Ascending aorta (tissue), 2 donors: ENCODE measurements around the gene ANKRD53. TPM values are rescaled to one million over a fixed set of nuclear protein-coding genes. Genes with fewer than 3 reads are reported as not detected.

Source experiments
- DNase-seq, 2 donors: peaks; one replicate each; pipeline ENCODE4 v3.0.0-alpha.2; 2019; ENCODE audit warnings: low spot score in 2 of 2
- H3K27ac ChIP-seq, 2 donors: fragments of 200-600 bp; sonication (generic); one replicate each; pipeline ENCODE4 v1.5.1; 2016 to 2017; ENCODE audit warnings: mild to moderate bottlenecking in 1 of 2
- H3K27me3 ChIP-seq: fragments of 200-600 bp; sonication (generic); one replicate; pipeline ENCODE4 v1.5.1; 2017
- H3K36me3 ChIP-seq, 2 donors: fragments of 200-600 bp; sonication (generic); one replicate each; pipeline ENCODE4 v1.5.1; 2016
- H3K4me1 ChIP-seq, 2 donors: fragments of 200-600 bp; sonication (generic); one replicate each; pipeline ENCODE4 v1.5.1; 2016 to 2017; ENCODE audit warnings: mild to moderate bottlenecking in 1 of 2
- H3K4me3 ChIP-seq, 2 donors: fragments of 200-600 bp; sonication (generic); one replicate each; pipeline ENCODE4 v1.5.1; 2016 to 2017; ENCODE audit warnings: mild to moderate bottlenecking in 1 of 2
- H3K9me3 ChIP-seq, 2 donors: fragments of 200-600 bp; sonication (generic); one replicate each; pipeline ENCODE4 v1.5.1; 2016
- intact Hi-C: fragments of 100-400 bp; cut with DNase I; formaldehyde crosslinking; loops from one replicate; pipeline ENCODE4 v1.15.1; 2023
- total RNA-seq: library from RNA; depleted of rRNA; stranded (reverse); fragments of >200 nt; gene quantifications from one replicate; pipeline ENCODE4 v1.1.0, GENCODE V29; 2016
- TF ChIP-seq, protein P1 (sequence below), 3 experiments: fragments of 200-600 bp in 2 of 3; fragments of 450-650 bp in 1 of 3; sonication (generic) in 2 of 3; IDR thresholded peaks; one replicate each; pipeline ENCODE4 v1.5.1; 2016 to 2019; ENCODE audit warnings: antibody characterized with exemption in 3 of 3, mild to moderate bottlenecking in 1 of 3, moderate library complexity in 1 of 3

Gene ANKRD53
- total RNA-seq, 1 donor from 2014 or later: 1.4 TPM

DNA sequence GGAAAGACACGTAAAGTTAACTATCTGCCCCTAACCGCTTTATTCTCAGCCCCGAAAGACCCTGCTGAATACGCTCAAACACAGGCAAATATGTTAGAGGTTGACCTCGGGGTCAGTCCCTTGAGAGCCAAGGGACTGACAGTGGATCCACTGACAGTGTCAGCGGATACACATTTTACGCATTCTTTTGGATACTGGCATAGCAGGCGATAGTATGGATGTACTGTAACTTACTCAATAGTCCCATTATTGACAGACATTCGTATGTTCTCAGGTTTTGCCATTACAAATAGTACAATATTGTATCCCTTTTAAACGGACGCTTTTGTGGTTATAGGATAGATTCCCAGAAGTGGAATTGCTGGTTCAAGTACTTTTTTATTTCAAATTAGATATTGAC is 29.3 kb upstream of the ANKRD53 start:
- H3K27me3 ChIP-seq: no peaks in the 10 kb centered on the region
- no peak overlapping the region for H3K4me3 ChIP-seq
- intact Hi-C loops: loop anchor here (2.0 kb wide), 1 partner anchor 86 kb away; no protein-coding TSS in a partner anchor
- no peaks in the 10 kb centered on the region for H3K4me1 ChIP-seq
- H3K9me3 ChIP-seq: no peaks in the 10 kb centered on the region
- no peak overlapping the region for H3K27ac ChIP-seq
- H3K36me3 ChIP-seq: no peaks in the 10 kb centered on the region
- TF ChIP-seq, protein P1, sequence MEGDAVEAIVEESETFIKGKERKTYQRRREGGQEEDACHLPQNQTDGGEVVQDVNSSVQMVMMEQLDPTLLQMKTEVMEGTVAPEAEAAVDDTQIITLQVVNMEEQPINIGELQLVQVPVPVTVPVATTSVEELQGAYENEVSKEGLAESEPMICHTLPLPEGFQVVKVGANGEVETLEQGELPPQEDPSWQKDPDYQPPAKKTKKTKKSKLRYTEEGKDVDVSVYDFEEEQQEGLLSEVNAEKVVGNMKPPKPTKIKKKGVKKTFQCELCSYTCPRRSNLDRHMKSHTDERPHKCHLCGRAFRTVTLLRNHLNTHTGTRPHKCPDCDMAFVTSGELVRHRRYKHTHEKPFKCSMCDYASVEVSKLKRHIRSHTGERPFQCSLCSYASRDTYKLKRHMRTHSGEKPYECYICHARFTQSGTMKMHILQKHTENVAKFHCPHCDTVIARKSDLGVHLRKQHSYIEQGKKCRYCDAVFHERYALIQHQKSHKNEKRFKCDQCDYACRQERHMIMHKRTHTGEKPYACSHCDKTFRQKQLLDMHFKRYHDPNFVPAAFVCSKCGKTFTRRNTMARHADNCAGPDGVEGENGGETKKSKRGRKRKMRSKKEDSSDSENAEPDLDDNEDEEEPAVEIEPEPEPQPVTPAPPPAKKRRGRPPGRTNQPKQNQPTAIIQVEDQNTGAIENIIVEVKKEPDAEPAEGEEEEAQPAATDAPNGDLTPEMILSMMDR (IDR thresholded peaks at IDR 0.05): no peak
- DNase-seq: no peak

DNA sequence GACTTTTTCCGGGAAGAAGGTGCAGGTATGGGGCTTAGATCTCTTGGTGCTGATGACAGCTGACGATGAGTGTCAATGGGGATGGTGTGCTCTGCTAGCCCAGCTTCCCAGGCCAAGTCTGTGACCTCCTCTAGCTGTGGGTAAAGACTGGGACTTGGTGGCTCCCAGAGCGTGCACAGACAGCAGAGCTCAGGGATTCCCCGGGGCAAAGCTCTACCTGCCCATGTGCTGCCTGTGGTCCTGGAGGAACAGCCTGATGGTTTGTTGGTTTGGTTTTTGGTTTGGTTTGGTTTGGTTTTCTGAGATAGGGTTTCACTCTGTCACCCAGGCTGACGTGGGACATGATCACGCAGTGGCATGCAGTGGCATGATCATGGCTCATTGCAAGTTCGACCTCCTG is 23.5 kb upstream of the ANKRD53 start:
- Histone ChIP-seq H3K27me3 (no peaks in the 10 kb centered on the region), H3K27ac (no peak overlapping the region), H3K4me3 (no peak overlapping the region), H3K36me3 (no peaks in the 10 kb centered on the region), H3K9me3 (no peaks in the 10 kb centered on the region), H3K4me1 (no peaks in the 10 kb centered on the region)
- TF ChIP-seq, protein P1 (IDR thresholded peaks at IDR 0.05): no peak
- peak in 1 of 2 donors; percentile 31 for DNase-seq
- intact Hi-C loops: no loop called here

GRCh38 chr2:70956141-70956540 is 22.3 kb upstream of the ANKRD53 start:
- TF ChIP-seq, protein P1 (IDR thresholded peaks at IDR 0.05): no peak
- no peaks in the 10 kb centered on the region for H3K27me3 ChIP-seq
- H3K27ac ChIP-seq: no peak overlapping the region
- H3K9me3 ChIP-seq: no peaks in the 10 kb centered on the region
- no peaks in the 10 kb centered on the region for H3K36me3 ChIP-seq
- H3K4me3 ChIP-seq: no peak overlapping the region
- intact Hi-C loops: no loop called here
- no peaks in the 10 kb centered on the region for H3K4me1 ChIP-seq
- no peak for DNase-seq

DNA sequence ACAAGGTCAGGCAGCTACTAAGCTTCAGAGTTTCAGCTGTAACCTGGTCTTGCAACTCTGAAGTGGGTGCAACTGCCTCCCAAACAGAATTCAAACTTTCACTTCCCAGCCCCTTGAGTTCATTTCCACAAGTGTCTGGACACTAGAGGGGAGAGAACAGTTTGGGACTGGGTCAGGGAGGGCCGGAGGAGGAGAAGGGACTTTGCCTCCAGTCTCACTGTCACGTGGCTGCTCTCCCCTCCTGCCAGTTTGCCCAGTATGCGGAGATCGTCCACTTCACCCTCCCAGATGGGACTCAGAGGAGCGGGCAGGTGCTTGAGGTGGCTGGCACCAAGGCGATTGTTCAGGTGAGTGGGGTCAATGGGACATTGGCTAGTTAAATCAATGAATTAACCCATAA is 20.6 kb upstream of the ANKRD53 start:
- TF ChIP-seq, protein P1 (IDR thresholded peaks at IDR 0.05): no peak
- Histone ChIP-seq H3K4me3 (no peak overlapping the region), H3K36me3 (no peaks in the 10 kb centered on the region), H3K9me3 (no peaks in the 10 kb centered on the region), H3K27me3 (no peaks in the 10 kb centered on the region), H3K4me1 (no peaks in the 10 kb centered on the region), H3K27ac (no peak overlapping the region)
- peak in 1 of 2 donors; percentile 19 for DNase-seq
- intact Hi-C loops: no loop called here

GRCh38 chr2:70958759-70959158 is 19.7 kb upstream of the ANKRD53 start:
- intact Hi-C loops: no loop called here
- no peaks in the 10 kb centered on the region for H3K9me3 ChIP-seq
- H3K4me1 ChIP-seq: no peaks in the 10 kb centered on the region
- H3K27me3 ChIP-seq: no peaks in the 10 kb centered on the region
- H3K36me3 ChIP-seq: no peaks in the 10 kb centered on the region
- no peak overlapping the region for H3K4me3 ChIP-seq
- peak in 1 of 2 donors; percentile 46 for DNase-seq
- H3K27ac ChIP-seq: no peak overlapping the region
- TF ChIP-seq, protein P1 (IDR thresholded peaks at IDR 0.05): no peak

DNA sequence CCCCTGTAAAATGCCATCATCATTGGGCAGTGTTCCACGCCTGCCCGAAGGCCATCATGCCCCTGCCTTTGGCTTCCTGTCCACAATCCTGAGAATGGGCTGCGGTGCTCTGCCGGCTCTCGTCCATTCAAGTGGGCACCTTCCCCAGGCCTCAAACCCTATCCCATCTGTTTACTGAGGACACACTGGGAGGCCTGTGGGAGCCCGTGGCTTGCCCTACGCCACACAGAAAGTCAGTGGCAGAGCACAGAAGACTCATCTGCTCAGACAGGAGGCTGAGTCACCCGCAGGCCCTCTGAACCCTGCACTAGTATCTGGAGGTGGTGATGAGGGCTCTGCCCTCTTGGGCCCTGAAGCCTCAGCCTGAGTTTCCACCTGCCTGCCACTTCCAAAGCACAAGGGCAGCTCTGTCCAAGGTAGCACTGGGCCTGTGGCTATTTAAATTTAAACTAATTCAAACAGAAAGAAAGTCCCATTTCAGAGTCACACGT is 19.1 kb upstream of the ANKRD53 start:
- peak in 1 of 2 donors; percentile 57 for DNase-seq
- H3K4me1 ChIP-seq: no peaks in the 10 kb centered on the region
- no peak overlapping the region for H3K27ac ChIP-seq
- intact Hi-C loops: no loop called here
- TF ChIP-seq, protein P1 (IDR thresholded peaks at IDR 0.05): no peak
- no peaks in the 10 kb centered on the region for H3K36me3 ChIP-seq
- no peak overlapping the region for H3K4me3 ChIP-seq
- no peaks in the 10 kb centered on the region for H3K9me3 ChIP-seq
- no peaks in the 10 kb centered on the region for H3K27me3 ChIP-seq
